Measurements from ENCODE around the gene PAPPA2.

- TF ChIP-seq USF1 (IDR thresholded peaks at IDR 0.05): no peak
- TF ChIP-seq TEAD4 (IDR thresholded peaks at IDR 0.05): no peak
- TF ChIP-seq MAX (IDR thresholded peaks at IDR 0.05): no peak
- TF ChIP-seq REST (IDR thresholded peaks at IDR 0.05; ENCODE audit: low read depth): no peak
- no peak for TF ChIP-seq TAF1 (IDR thresholded peaks at IDR 0.05; ENCODE audit: low read depth)
- no peak for TF ChIP-seq EP300 (IDR thresholded peaks at IDR 0.05; ENCODE audit: borderline replicate concordance)
- no peak for TF ChIP-seq FOXM1 (IDR thresholded peaks at IDR 0.05; ENCODE audit: borderline replicate concordance, low read depth)
- no peak for TF ChIP-seq ZBTB7A (IDR thresholded peaks at IDR 0.05; ENCODE audit: low read depth)
- no peak for TF ChIP-seq CEBPB (IDR thresholded peaks at IDR 0.05)
- TF ChIP-seq RAD21 (IDR thresholded peaks at IDR 0.05; ENCODE audit: low read depth): no peak
- no peak for TF ChIP-seq EGR1 (IDR thresholded peaks at IDR 0.05)
- no peak for TF ChIP-seq YY1 (IDR thresholded peaks at IDR 0.05; ENCODE audit: low read depth)
- TF ChIP-seq CREB1 (IDR thresholded peaks at IDR 0.05; ENCODE audit: low read depth): no peak
These were observed 374.7 kb downstream of the PAPPA2 start for GRCh38 chr1:176837708-176838107.

All from Ishikawa (cell line).